Measurements from ENCODE around the gene ZNF581. TPM values are rescaled to one million over a fixed set of nuclear protein-coding genes. Genes with fewer than 3 reads are reported as not detected.
A peak's percentile ranks its signal among the peaks of the same experiment; 100 is the strongest.

ZNF581 gene
- total RNA-seq, 1 donor from 2014 or later: 24.7 TPM

DNA sequence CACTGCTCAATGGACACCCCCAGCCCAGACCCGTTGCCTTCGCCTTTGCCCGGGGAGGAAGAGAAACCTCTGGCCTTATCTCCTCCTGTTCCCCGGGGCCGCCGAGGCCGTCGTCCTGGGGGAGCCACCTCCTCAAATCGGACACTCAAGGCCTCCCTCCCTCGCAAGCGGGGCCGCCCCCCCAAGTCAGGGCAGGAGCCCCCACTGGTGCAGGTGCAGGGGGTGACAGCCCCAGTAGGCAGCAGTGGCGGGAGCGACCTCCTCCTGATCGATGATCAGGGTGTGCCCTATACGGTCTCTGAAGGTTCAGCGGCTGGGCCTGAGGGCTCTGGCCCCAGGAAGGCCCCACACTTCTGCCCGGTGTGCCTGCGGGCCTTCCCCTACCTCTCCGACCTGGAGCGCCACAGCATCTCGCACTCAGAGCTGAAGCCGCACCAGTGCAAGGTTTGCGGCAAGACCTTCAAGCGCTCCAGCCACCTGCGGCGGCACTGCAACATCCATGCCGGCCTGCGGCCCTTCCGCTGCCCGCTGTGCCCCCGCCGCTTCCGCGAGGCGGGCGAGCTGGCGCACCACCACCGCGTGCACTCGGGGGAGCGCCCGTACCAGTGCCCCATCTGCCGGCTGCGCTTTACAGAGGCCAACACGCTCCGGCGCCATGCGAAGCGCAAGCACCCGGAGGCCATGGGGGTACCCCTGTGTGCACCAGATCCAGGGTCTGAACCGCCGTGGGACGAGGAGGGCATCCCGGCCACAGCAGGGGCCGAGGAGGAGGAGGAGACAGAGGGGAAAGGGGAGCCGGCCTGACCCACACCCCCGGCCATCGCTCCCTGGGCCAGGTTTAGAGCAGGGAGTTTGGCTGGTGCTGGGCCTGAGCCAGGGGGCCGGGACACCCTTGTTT, 41.1 kb upstream of the ZNF581 start:
- Mint-ChIP-seq H3K36me3 (ENCODE audit: low read depth) (peaks cover 2% of the 10 kb centered on the region), H3K9me3 (ENCODE audit: low read depth) (no peaks in the 10 kb centered on the region), H3K27me3 (ENCODE audit: low read depth) (no peaks in the 10 kb centered on the region), H3K4me3 (ENCODE audit: unreplicated experiment) (no peak overlapping the region), H3K27ac (ENCODE audit: unreplicated experiment) (no peak overlapping the region), H3K4me1 (ENCODE audit: low read depth) (peaks cover 39% of the 10 kb centered on the region)
- no peak for DNase-seq (ENCODE audit: low spot score)
- TF ChIP-seq CTCF (IDR thresholded peaks at IDR 0.05): no peak

DNA sequence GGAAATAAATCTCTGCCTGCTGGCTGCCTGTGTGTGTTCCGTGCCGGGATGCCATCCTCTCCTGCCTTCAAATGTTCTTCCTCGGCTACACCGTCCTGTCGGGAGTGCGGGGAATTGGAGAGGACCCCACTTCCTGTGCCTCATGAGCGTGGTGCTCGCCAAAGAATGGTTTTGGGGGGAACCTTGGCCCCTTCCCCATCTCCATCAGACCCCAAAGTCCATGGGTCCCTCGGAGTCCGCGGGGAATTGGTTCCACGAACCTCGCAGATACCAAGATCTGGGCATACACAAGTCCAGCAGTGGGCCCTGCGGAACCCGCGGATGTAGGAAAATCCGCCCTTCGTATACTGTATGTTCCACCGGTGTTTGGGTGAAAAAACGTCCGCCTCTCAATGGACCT, 40.3 kb upstream of the ZNF581 start:
- Mint-ChIP-seq H3K4me1 (ENCODE audit: low read depth) (peaks cover 44% of the 10 kb centered on the region), H3K27ac (ENCODE audit: unreplicated experiment) (no peak overlapping the region), H3K4me3 (ENCODE audit: unreplicated experiment) (no peak overlapping the region)

GRCh38 chr19:55603581-55604292, 39.7 kb upstream of the ZNF581 start:
- Mint-ChIP-seq H3K9me3 (ENCODE audit: low read depth) (no peaks in the 10 kb centered on the region), H3K36me3 (ENCODE audit: low read depth) (peaks cover 6% of the 10 kb centered on the region), H3K4me1 (ENCODE audit: low read depth) (peaks cover 40% of the 10 kb centered on the region), H3K4me3 (ENCODE audit: unreplicated experiment) (no peak overlapping the region), H3K27ac (ENCODE audit: unreplicated experiment) (peak overlapping the region; percentile 98), H3K27me3 (ENCODE audit: low read depth) (no peaks in the 10 kb centered on the region)
- no peak for TF ChIP-seq CTCF (IDR thresholded peaks at IDR 0.05)
- no peak for DNase-seq (ENCODE audit: low spot score)

More for the DNA sequence above, 40.3 kb upstream of the ZNF581 start:
- no peaks in the 10 kb centered on the region for H3K27me3 Mint-ChIP-seq (ENCODE audit: low read depth)
- peaks cover 4% of the 10 kb centered on the region for H3K36me3 Mint-ChIP-seq (ENCODE audit: low read depth)
- DNase-seq (ENCODE audit: low spot score): no peak
- H3K9me3 Mint-ChIP-seq (ENCODE audit: low read depth): no peaks in the 10 kb centered on the region
- no peak for TF ChIP-seq CTCF (IDR thresholded peaks at IDR 0.05)

- no peak for TF ChIP-seq CTCF (IDR thresholded peaks at IDR 0.05)
- Mint-ChIP-seq H3K9me3 (ENCODE audit: low read depth) (peaks cover 5% of the 10 kb centered on the region), H3K27me3 (ENCODE audit: low read depth) (no peaks in the 10 kb centered on the region), H3K4me3 (ENCODE audit: unreplicated experiment) (peak overlapping the region; percentile 81), H3K27ac (ENCODE audit: unreplicated experiment) (peak overlapping the region; percentile 98), H3K36me3 (ENCODE audit: low read depth) (peaks cover 13% of the 10 kb centered on the region), H3K4me1 (ENCODE audit: low read depth) (peaks cover 37% of the 10 kb centered on the region)
- DNase-seq (ENCODE audit: low spot score): peak; percentile 100
These were observed 38.2 kb upstream of the ZNF581 start for GRCh38 chr19:55605207-55605636.
